ENCODE results near the gene GLB1L. TPM values are rescaled to one million over a fixed set of nuclear protein-coding genes. Genes with fewer than 3 reads are reported as not detected.

GLB1L gene
- polyA plus RNA-seq, 1 experiment: 9.5 TPM

- CTCF ChIA-PET: interaction anchor here (2.2 to 2.3 kb wide), 2 partner anchors 74 to 78 kb away, joined by 7 to 15 read pairs; no protein-coding TSS in a partner anchor
- Histone ChIP-seq H3K36me3 (ENCODE audit: control insufficient read depth, insufficient read depth, low read length) (peaks cover 51% of the 10 kb centered on the region), H3K27me3 (ENCODE audit: control insufficient read depth, insufficient read depth, low read length) (no peaks in the 10 kb centered on the region), H3K4me3 (ENCODE audit: low read depth, low read length) (no peak overlapping the region)
- TF ChIP-seq CTCF (IDR thresholded peaks at IDR 0.05; ENCODE audit: insufficient read depth, low read depth, low read length): no peak
- POLR2A ChIA-PET: no interaction called here
- DNase-seq (ENCODE audit: low read depth): no peak
Observed at GRCh38 chr2:219220652-219221402, 24.4 kb downstream of the GLB1L start.

- TF ChIP-seq CTCF (IDR thresholded peaks at IDR 0.05; ENCODE audit: insufficient read depth, low read depth, low read length): no peak
- H3K4me3 ChIP-seq (ENCODE audit: low read depth, low read length): no peak overlapping the region
- peaks cover 47% of the 10 kb centered on the region for H3K36me3 ChIP-seq (ENCODE audit: control insufficient read depth, insufficient read depth, low read length)
- no peak for DNase-seq (ENCODE audit: low read depth)
- no peaks in the 10 kb centered on the region for H3K27me3 ChIP-seq (ENCODE audit: control insufficient read depth, insufficient read depth, low read length)
- POLR2A ChIA-PET: no interaction called here
- CTCF ChIA-PET: interaction anchor here (1.1 to 2.3 kb wide), 4 partner anchors 58 to 79 kb away, joined by 3 to 15 read pairs (median 5); no protein-coding TSS in a partner anchor
Observed at GRCh38 chr2:219219784-219220532, 25.3 kb downstream of the GLB1L start.

DNA sequence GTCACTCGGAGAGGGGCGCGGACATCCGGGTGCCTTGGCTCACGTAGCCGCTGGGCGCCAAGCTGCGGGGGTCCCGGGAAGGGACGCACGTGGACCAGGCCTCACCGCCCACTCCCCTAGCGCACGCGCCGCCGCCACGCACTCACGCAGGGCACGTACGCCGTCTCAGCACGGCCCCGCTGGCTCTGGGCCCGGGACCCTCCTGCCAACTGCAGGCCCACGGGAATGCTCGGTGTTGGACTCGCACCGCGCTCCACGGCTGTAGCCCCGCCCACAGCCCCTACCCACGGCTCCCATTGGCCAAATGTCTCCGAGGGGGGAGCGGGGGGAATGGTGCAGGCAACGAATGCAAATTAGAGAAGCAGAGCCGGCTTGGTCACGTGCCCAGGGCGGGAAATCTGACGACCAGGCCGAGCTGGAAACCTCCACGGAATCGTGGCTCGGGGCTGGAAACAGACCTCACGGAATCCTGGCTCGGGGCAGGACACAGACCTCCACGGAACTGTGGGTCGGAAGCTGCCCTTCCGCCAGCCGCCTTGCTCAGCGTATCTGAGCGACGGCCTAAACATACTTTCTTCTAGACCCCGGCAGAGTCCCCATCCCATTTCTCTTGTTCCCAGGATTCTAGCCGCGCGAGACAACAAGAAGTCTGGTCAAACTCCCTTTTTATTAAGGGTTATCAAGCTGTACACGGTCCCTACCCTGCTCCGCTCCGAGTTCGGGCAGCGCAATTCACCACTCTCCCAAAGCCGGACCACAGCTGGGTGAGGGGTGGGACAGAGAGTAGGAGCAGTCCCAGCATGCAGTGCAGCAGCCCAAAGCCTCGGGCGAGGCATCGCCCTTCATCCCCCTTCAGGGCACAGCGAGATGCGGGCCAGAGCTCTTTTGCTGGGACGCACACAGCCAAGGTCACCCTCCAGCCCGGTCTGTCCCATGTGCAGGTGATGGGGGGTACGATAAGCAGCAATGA lies 26.2 kb downstream of the GLB1L start, which contains the start of gene ABCB6:
ABCB6 (minus strand) TSS at position 227 of the 970 bp plus-strand sequence. CDS start 285 bp downstream, outside the sequence.
- ChIA-PET CTCF (interaction anchor here (0.7 to 2.3 kb wide), 10 partner anchors 9 to 1662 kb away, joined by 3 to 13 read pairs (median 3); partner anchors contain the start of genes DNAJB2 and NHEJ1), POLR2A (interaction anchor here (0.8 kb wide), 1 partner anchor 12 kb away, joined by 3 read pairs; the partner anchor contains the start of gene ZFAND2B)
- H3K27me3 ChIP-seq (ENCODE audit: control insufficient read depth, insufficient read depth, low read length): no peaks in the 10 kb centered on the region
- peaks cover 42% of the 10 kb centered on the region for H3K36me3 ChIP-seq (ENCODE audit: control insufficient read depth, insufficient read depth, low read length)
- DNase-seq (ENCODE audit: low read depth): peak; percentile 54
- no peak for TF ChIP-seq CTCF (IDR thresholded peaks at IDR 0.05; ENCODE audit: insufficient read depth, low read depth, low read length)
- H3K4me3 ChIP-seq (ENCODE audit: low read depth, low read length): peak within 1 kb of the TSS; percentile 43

DNA sequence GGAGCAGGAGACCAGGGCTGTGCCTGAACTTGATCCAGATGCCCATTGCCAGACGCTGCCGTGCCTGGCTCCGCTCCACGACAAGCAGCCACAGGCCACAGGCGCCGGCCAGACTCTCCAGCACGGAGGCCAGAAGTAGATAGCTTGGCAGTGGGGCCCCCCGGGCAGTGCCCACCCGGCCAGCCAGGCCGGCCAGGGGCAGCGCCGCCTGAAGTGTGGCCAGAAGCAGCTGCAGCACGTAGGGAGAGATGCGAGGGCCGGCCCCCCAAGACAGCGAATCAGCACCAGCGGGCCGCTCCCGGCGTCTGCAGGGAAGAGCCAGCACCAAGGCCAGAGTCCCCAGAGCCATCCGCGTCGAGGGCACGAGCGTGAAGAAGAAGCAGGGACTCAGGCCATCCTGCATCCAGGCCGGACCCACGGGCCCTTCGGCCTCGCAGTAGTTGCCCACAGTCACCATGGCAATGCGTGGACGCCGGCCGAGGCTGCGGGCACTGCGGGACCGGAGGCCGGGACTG lies 27.0 kb downstream of the GLB1L start:
- CTCF ChIA-PET: interaction anchor here (0.7 to 2.3 kb wide), 12 partner anchors 9 to 1663 kb away, joined by 3 to 13 read pairs (median 4); partner anchors contain the start of gene NHEJ1
- no peaks in the 10 kb centered on the region for H3K27me3 ChIP-seq (ENCODE audit: control insufficient read depth, insufficient read depth, low read length)
- peak overlapping the region; percentile 43 for H3K4me3 ChIP-seq (ENCODE audit: low read depth, low read length)
- no peak for TF ChIP-seq CTCF (IDR thresholded peaks at IDR 0.05; ENCODE audit: insufficient read depth, low read depth, low read length)
- POLR2A ChIA-PET: interaction anchor here (0.6 kb wide), 2 partner anchors 9 to 10 kb away, joined by 3 read pairs; no protein-coding TSS in a partner anchor
- peaks cover 37% of the 10 kb centered on the region for H3K36me3 ChIP-seq (ENCODE audit: control insufficient read depth, insufficient read depth, low read length)
- no peak for DNase-seq (ENCODE audit: low read depth)
